ENCODE results near the gene SLC24A4.

The SLC24A4 gene, protein sequence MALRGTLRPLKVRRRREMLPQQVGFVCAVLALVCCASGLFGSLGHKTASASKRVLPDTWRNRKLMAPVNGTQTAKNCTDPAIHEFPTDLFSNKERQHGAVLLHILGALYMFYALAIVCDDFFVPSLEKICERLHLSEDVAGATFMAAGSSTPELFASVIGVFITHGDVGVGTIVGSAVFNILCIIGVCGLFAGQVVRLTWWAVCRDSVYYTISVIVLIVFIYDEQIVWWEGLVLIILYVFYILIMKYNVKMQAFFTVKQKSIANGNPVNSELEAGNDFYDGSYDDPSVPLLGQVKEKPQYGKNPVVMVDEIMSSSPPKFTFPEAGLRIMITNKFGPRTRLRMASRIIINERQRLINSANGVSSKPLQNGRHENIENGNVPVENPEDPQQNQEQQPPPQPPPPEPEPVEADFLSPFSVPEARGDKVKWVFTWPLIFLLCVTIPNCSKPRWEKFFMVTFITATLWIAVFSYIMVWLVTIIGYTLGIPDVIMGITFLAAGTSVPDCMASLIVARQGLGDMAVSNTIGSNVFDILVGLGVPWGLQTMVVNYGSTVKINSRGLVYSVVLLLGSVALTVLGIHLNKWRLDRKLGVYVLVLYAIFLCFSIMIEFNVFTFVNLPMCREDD

DNA sequence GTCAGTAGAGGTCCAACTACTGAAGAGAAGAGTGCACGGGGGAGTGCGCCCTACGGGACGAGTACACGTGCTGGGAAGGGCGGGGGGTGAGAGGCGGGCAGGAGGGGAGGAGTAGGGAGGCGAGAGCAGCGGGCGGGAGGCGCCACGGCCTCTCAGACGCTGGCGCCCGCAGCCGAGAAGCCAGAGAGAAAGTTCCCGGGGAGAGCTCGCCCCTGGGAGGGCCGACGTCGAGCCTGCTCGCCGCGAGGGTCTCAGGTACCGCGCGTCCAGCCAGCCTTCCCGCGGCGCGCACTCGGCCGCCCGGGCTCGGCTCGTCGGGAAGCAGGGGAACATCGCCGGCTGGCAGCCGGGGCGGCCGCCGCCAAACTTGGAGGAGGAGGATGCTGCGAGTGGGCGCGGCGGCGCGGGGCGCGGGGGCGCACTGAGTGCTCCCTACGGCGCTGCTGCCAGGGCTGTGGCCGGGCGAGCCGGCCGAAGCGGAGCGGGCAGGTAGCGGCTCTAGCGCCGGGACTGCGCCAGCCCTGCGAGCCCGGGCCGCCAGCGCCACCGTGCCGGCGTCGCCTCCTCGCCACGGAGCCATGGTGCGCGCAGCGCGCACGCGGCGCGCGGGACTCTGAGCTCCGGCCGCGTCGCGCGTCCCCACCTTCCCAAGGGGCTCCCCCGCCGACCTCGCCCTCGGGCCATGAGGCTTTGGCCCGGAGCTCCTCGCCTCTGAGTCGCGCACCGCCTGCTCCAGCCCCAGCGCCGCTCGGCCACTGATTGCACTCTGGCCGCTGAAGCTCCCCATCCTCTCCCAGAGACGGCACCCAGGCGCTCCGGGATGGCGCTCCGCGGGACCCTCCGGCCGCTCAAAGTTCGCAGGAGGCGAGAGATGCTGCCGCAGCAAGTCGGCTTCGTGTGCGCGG lies at the start of gene SLC24A4:
SLC24A4 (plus strand) TSS at position 155 of the 905 bp plus-strand sequence; CDS start at position 821, 666 bp downstream.
- DNase-seq (ENCODE audit: low read depth, low spot score): no peak

DNA sequence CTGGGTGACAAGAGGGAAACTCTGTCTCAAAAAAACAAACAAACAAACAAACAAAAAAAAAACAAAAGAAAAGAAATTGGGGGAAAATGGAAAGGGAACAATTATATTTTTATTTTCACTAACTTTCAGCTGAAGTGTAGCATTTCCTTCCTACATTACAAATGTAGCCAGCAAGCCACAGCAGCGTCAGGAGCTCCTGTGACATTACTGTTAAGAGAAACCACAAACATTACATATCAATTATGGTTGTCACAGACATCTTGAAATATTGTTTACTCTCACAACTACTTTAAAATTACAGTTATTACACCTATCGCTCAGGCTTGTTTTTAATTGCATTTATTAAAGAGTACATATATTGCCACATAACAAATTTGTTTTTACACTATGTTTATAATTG lies 49.8 kb upstream of the SLC24A4 start:
- no peak for DNase-seq (ENCODE audit: low read depth, low spot score)

DNA sequence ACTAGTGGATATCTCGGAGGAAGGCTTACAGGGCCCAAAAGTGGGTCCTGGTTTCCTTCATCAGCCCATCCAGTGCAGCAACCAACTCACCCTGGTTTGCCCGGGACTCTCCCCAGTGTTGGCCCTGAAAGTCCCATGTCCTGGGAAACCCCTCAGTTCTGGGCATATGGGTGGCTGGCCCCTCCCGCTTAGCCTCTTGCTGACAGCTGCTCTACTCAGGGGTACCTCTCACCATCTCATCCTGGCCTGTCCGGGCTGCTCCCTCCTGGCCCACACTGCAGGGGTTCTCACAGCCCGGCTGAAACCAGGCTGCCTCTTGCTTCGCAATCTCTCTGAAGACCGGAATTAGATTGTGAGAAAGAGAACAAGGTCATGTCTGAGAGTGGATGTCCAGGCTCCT lies 48.9 kb upstream of the SLC24A4 start:
- DNase-seq (ENCODE audit: low read depth, low spot score): no peak

DNA sequence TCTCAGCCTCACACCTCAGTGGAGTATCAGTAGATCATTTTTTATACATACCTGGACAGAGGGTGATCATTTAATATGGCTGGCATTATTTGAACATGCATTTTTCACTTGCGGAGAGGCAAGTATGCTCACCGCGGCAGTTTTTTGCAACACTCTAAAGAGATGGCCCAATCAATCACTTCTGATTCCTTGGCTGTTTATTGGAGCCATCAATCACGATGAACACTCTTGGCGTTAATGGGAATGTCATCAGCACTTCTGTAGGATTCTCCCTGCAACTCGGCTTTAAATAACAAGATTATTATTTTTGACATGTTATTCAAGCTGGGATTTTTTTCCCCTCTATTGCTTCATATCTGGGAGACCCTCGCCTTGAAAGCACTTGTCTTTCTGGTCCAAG lies 46.9 kb upstream of the SLC24A4 start:
- no peak for DNase-seq (ENCODE audit: low read depth, low spot score)

DNA sequence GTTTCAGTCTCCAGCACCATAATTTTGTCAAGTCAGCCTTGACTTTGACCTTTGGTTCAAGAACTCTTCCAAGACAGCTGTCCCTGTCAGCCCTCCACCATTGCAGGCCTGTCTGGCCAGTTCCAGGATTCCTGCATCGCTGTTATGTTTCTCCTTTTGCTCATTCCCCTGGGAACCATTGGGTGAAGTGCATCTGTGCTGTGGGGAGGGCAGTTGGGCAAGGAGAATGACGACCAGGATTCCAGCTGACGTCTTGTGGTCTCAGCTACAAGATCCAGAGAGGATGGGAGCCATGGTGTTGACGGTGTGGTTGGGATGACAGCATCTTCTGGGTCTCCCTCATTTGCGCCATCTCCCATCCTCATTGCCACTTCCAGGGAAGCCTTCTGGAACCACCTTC lies 45.9 kb upstream of the SLC24A4 start:
- no peak for DNase-seq (ENCODE audit: low read depth, low spot score)

DNA sequence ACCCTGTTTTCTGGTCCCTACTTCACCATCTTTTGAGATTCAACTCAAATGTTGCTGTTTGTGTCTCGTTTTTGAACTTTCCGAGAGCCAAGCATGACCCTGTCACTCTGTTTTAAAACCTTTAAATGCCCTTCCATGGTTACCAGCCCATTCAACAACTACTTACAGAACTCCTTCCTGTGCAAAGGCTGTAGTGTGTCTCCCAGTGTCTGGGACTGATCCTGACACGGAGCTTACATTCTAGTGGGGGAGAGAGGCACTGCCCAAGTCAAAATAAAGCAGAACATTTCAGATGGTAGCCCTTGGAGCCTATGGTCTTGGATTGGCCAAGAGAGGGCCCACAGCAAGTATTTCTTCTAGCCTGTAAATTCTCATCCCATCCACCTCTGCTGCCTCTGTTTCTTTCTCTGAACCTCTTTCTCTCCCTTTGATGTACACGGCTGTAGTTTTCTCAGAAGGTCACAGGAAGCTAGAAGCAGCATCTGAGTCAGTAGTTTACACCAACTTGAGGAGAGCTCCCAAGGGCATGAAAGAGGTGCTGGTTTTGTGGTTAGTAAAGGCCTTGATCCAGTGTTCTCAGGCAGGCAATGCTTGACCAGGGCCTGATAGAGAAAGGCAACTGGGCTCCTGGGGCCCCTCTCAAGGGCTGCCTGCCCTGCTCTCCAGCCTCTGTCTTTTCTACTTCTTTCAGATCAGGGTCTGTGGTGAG lies 42.3 kb upstream of the SLC24A4 start:
- no peak for DNase-seq (ENCODE audit: low read depth, low spot score)

DNA sequence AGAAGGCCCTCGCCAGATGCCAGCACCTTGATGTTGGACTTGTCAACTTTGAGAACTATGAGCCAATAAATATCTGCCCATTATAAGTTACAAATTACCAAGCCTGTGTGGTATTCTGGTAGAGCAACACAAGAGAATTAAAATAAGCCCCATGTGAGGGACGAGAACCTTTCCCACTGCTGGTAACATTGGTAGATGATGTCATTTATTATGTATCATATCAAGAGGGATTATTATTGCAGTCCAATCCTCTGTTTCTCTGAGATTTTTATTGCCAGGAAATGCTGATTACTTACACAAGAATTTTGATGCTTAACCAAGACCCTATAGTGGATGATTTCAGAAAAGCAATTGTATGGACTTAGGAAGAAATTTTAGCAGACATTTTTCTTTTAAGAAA lies 40.3 kb upstream of the SLC24A4 start:
- no peak for DNase-seq (ENCODE audit: low read depth, low spot score)

DNA sequence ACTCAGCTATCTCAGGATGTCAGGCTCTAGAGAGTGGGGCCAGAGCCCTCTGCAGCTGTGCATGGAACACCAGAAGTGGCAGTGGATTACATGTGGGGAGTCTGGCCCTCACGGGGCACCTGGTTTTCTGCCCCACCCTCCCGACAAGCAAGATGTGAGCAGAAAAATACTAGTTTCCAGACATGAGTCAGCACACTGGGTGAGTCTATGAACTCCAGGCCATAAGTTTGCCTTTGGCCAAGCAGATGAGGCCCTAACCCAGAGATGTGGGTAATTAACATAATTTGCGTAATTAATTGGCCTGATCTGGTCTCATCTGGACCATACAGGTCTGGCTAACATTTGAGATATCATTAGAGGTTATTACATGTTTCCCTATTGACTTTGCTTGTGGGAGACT lies 37.7 kb upstream of the SLC24A4 start:
- no peak for DNase-seq (ENCODE audit: low read depth, low spot score)

DNA sequence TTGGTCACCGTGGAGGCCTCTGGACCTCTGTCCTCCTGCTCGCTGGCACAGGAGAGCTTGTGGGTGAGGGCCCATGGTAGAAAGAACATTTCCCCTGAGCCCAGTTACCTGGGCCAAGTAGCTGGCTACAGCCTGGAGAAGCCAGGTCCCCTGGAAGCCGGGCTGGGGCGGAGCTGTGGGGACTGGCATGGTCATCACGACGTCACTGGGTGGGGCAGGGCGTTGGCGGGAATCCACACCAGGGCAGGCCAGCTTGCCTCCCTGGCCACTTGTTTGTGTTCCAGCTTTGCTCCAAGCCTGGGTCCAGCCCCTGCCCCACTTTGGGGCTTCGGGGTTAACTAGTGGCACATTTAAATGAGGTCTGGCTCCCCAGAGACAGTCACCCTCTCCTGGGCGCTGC lies 35.0 kb upstream of the SLC24A4 start:
- DNase-seq (ENCODE audit: low read depth, low spot score): no peak

DNA sequence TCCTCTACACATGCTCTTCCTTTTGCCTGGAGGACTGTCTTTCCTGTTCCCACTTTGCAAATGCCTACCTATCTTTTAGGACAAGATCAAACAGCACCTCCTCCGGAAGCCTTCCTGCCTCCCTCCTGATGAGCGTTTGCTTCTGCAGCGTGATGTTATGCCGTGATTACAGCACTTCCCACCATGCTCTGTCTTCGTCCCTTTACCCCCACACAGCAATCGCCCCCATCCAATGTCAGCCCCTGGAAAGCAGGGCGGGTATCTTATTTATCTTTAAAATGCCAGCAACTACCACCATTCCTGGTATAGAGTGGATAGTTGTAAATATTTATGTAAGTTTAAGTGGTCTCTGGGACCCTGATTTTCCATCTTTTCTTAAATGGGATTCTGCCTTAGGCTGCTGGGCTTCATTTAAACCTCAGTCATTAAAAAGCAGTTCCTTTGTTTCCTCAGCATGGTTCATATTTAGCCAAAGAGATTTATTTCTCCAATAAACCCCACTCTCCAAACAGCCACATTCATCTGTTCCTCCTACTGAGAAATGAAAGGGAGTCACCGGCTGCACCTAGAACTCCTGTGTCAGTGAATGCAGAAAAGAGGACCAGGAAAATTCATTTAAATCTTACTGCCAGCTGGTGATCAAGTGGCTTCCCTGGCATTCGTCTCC lies 33.8 kb upstream of the SLC24A4 start:
- no peak for DNase-seq (ENCODE audit: low read depth, low spot score)

DNA sequence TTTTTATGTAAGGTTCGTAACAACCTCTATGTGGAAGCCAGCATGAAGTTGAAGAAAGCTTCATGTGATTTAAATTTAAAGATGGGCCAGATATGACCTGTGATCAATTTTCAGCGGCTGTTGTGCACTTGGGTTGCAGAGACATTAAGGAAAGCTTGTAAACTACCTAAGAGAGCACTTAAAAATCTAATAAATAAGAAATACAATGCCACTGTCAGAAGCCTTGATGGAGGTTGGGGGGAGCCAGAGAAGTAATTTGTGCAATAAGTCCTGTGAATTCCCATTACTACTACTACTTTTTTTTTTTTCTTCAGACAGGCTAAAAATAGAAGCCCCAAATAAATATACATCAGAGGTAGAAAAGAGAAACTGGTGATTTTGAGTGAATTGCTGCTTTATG lies 30.3 kb upstream of the SLC24A4 start:
- DNase-seq (ENCODE audit: low read depth, low spot score): no peak

DNA sequence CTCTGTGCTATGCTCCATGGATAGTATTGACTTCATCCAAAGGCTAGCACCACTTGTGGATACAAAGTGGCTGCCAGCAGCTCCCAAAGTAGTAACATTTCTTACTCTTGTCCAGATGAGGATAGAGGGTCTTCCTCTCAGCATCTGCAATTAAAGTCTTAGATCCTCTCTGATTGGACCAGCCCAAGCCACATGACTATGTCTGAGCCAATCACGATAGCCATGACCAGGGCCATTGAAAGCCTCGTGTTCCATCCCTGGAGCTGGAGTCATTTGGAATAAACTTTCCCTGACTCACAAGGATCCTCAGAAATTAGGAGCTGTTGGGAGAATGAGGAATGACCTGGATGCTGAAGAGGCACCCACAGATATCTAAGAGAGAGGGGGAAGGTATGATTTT lies 28.5 kb upstream of the SLC24A4 start:
- DNase-seq (ENCODE audit: low read depth, low spot score): no peak

DNA sequence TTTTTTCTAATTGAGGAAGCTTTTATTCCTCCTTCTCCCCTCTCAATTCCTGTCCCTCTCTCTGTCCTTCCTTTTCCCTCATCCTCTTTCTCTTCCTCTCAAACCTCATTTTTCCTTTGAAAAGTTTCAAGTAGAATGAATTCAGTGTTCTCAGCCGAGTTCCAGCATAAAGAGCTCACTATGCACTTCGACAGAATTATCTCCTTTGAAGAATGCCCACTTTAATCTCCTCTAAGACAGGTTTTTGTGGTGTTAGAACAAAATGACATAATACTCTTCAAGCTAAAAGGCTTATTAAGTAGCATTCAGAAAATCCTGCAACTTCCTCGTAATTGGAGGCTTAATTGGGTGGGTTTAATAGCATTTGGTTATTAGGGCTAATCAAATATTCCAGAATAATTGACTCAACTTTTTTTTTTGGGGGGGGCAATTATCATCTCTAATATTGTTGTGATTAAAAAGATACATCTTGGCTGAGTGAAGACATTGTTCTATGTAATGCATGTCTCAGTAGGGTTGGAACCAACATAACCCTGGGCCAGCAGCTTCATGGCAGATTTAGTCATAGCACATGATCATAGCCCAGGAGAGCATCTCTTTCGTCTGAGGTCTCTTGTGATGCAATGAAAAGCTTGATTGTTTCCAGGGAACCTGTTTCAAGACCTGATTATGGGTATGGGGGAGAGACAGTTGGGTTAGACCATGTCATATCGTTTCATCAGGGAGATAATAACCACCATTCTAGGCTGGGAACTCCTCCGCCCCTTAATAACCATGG lies 25.0 kb upstream of the SLC24A4 start:
- DNase-seq (ENCODE audit: low read depth, low spot score): no peak

DNA sequence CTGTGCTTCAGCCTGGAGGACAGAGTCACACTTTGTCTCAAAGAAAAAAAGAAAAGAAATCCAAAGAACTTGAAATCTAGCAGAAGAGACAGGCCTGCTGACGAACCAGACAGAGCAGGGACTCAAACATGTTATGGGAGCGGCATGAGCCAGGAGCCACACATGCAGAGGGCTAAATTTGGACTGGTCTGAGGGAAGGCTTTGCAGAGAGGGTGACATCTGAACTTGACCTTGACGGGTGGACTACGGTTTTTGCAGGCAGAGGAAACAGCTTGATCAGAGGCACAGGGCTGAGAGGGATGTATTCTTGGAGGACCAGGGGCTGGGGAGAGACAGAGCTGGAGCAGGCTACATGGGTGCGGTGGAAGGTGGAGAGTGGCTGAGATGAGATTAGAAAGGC lies 20.5 kb upstream of the SLC24A4 start:
- DNase-seq (ENCODE audit: low read depth, low spot score): no peak

DNA sequence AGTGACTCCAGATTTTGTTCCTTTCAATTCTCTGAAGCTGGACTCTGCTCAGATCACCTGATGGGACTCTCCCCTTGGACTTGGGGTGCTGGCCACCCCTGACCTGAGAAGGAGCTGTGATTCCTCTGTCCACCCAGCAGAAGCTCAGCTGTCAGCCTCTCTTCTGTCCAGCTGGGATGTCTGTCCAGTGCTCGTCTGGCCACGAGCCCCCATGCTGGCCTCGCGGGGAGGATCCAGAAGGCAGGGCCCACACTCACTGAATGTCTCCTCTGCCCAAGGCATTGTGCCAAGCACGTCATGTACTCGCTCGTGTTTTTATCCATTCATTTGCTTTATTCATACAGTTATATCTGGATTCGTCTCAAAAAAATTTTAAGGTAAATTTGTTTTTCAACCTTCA lies 14.2 kb upstream of the SLC24A4 start:
- DNase-seq (ENCODE audit: low read depth, low spot score): no peak

DNA sequence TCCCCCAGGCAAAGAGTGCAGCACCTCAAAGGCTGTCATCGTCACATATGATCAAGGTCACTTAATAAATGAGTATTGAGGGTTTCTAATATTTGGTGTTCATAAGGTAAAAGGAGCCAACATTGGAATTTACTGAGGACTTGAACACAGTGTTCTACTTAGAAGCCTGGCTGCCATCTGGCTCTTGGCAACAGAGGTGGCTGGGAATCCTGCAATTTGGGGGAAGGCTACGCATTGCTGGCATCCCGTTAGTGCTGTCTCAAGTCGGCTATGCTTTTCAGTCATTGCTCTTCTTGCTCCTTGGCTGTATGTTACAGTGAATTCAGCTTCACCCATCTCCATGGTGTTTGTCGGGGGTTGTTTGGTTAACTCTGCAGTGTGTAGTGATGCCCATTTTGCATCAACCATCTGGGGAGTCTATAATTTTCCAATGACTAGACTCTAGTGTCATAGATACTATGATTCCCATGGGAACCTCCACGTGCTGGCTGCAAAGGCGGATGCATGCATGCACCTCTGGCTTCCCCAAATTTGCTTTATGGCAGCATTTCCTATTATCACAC lies 12.9 kb upstream of the SLC24A4 start:
- no peak for DNase-seq (ENCODE audit: low read depth, low spot score)

DNA sequence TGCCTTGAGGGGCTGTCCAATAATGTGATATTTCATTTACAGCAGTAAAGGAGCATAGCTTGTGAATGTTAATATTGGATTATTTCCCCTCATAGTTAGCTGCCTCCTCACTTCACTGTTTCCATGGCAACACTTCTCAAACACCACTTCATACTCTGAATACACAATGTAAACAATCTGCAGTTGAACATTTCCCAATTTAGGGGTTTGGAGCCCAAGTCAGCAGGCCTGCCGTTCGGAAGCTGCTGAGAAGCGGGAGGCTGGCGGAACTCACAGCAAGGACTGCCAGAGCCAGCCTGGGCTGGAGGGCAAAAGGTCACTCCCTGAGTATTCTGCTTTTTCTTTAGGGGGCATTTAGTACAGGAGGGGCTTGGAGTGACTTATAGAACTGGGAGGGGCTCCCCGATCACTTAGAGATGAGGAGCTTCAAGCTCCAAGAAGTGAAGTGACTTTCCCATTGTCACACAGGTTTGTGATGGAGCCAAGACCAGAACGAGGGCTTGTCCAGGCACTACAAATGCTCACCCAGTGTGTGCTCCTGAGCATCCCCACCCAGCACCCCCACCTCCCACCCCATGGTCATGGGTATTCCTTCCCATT lies 12.1 kb upstream of the SLC24A4 start:
- DNase-seq (ENCODE audit: low read depth, low spot score): no peak

DNA sequence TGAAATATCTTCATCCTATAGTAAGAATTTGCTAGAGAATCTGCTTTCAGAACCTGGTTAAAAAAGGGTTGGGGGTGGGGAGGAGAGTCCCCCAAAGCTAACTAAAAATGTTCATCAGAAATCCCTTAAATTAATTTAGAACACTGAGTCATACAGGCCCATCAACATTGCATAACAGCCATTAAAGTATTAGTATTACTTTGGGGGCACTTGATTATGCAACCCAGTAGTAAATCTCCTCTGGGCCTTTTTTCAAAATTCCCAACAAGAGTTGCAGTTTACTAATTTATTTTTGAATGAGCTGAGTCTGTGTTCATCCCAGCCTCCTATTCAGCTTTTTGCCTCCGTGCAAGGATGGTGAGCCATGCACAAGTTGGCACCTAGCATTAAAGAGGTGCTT lies 8.8 kb upstream of the SLC24A4 start:
- no peak for DNase-seq (ENCODE audit: low read depth, low spot score)

DNA sequence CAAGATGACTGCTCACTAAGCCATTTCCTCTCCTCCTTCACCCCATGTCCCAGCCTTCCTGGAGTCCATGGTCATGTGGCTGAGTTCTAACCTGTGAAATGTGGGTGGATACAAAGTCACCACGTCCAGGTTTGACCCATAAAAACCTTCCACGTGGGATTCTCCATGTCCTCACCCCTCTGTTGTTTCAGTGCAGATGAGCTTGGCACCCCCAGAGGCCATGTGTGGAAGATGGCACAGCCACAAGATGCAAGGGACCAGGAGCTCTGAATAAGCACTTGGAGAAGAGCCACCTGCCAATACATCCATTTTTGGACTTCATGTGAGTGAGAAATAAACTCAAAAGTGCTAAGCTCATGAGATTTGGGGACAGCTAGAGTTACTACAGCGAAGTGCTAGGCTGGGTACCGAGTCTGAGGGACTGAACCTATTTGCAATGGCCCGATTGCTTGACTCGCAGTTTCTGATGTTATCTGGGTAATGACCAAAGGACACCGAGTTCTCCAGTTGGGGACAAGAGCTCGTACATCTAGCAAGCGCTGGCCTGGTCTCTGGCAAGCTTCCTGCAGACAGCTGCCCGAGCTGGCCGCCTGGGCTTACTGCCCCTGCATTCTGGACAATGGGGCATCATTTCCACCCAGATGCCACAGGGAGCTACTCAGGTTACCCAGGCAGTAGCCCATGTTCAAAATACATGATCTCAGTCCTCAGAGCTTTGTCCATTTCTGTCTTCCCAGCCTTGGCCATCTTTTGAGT lies 7.7 kb upstream of the SLC24A4 start:
- no peak for DNase-seq (ENCODE audit: low read depth, low spot score)

All from brain pericyte (primary cell).